HepG2 (cell line): ENCODE results near the gene AKNA. TPM values are rescaled to one million over a fixed set of nuclear protein-coding genes. Genes with fewer than 3 reads are reported as not detected.

Source experiments
- CCDC6 ChIP-seq: sonication (generic); formaldehyde crosslinking; IDR thresholded peaks from 2 replicates; pipeline ENCODE4 v1.8.1; 2022; ENCODE audit warnings: mild to moderate bottlenecking, missing genetic modification reagents, moderate library complexity
- ERF ChIP-seq: IDR thresholded peaks from 2 replicates; pipeline ENCODE4 v1.6.1; 2018; ENCODE audit warnings: missing biosample characterization, missing genetic modification reagents
- FLYWCH1 ChIP-seq: sonication (generic); formaldehyde crosslinking; IDR thresholded peaks from 2 replicates; pipeline ENCODE4 v1.8.1; 2023; ENCODE audit warnings: mild to moderate bottlenecking, missing genetic modification reagents
- HMGA1 ChIP-seq: sonication (generic); formaldehyde crosslinking; conservative IDR thresholded peaks from 2 replicates; pipeline ENCODE4 v1.4.0; 2020; ENCODE audit warnings: missing genetic modification reagents
- HNF4G ChIP-seq, 2 experiments: sonication (generic) in 1 of 2; formaldehyde crosslinking in 1 of 2; IDR thresholded peaks; 2 replicates each; pipeline versions ENCODE4 v1.4.0 to v1.6.1; 2011 to 2020; ENCODE audit warnings: borderline replicate concordance in 2 of 2, low read depth in 2 of 2, mild to moderate bottlenecking in 2 of 2, low read length in 1 of 2, missing genetic modification reagents in 1 of 2, moderate library complexity in 1 of 2
- KDM6A ChIP-seq: IDR thresholded peaks from 2 replicates; pipeline ENCODE4 v1.6.1; 2016; ENCODE audit warnings: low read depth
- MAF1 ChIP-seq: sonication (generic); formaldehyde crosslinking; IDR thresholded peaks from 2 replicates; pipeline ENCODE4 v1.5.0; 2020; ENCODE audit warnings: missing genetic modification reagents, borderline replicate concordance
- MAFF ChIP-seq: IDR thresholded peaks from 2 replicates; pipeline ENCODE4 v1.6.1; 2011; ENCODE audit warnings: low read depth, low read length, improper control_type of control experiment
- NPAS2 ChIP-seq: sonication (generic); formaldehyde crosslinking; IDR thresholded peaks from 2 replicates; pipeline ENCODE4 v1.8.0; 2022; ENCODE audit warnings: mild to moderate bottlenecking, missing genetic modification reagents, borderline replicate concordance
- RBM22 ChIP-seq: fragments of 200-400 bp; formaldehyde crosslinking; optimal IDR thresholded peaks from 2 replicates; pipeline ENCODE3; 2017; ENCODE audit warnings: mild to moderate bottlenecking, low read length, moderate library complexity
- ZNF230 ChIP-seq: sonication (generic); formaldehyde crosslinking; IDR thresholded peaks from 2 replicates; pipeline ENCODE4 v1.4.0; 2020; ENCODE audit warnings: mild to moderate bottlenecking, missing genetic modification reagents
- ZNF7 ChIP-seq: IDR thresholded peaks from 2 replicates; pipeline ENCODE4 v1.6.1; 2016; ENCODE audit warnings: missing biosample characterization, missing genetic modification reagents
- ZNF749 ChIP-seq: sonication (generic); formaldehyde crosslinking; IDR thresholded peaks from 2 replicates; pipeline ENCODE4 v1.8.0; 2022; ENCODE audit warnings: mild to moderate bottlenecking, missing genetic modification reagents, moderate library complexity, borderline replicate concordance
- ZNF850 ChIP-seq: sonication (generic); formaldehyde crosslinking; conservative IDR thresholded peaks from 2 replicates; pipeline ENCODE4 v1.9.0; 2021; ENCODE audit warnings: mild to moderate bottlenecking, missing genetic modification reagents
- polyA plus RNA-seq, 8 experiments: library from polyadenylated mRNA; depleted of rRNA in 3 of 8; stranded (reverse) in 7 of 8; unstranded in 1 of 8; fragments of >200 nt; fragmentation: Illumina TruSeq in 4 of 8; extraction: Trizol in 4 of 8; gene quantifications; 2 replicates each; pipeline versions ENCODE4 v1.2.1 to v1.2.3, GENCODE V29; 2011 to 2016; ENCODE audit warnings: low read depth in 4 of 8, missing spikeins in 1 of 8, mixed read lengths in 1 of 8; ENCODE audit not compliant: insufficient read depth in 1 of 8
- total RNA-seq, 5 experiments: library from RNA; depleted of rRNA; stranded (reverse); fragments of >200 nt; fragmentation: Illumina TruSeq; extraction: Trizol; gene quantifications; 2 replicates each; pipeline ENCODE4 v1.2.3, GENCODE V29; 2016; ENCODE audit warnings: low read depth in 1 of 5
- TF ChIP-seq, protein P1 (sequence below): IDR thresholded peaks from 2 replicates; pipeline ENCODE4 v1.6.1; 2016; ENCODE audit warnings: low read depth, control low read depth
- TF ChIP-seq, protein P2 (sequence below): fragments of 450-650 bp; IDR thresholded peaks from 2 replicates; pipeline ENCODE4 v1.6.1; 2017; ENCODE audit warnings: mild to moderate bottlenecking

AKNA gene
- total and polyA plus RNA-seq, 2 of the 13 experiments (the other 11 are each of a cell fraction or from before 2014, with no cell fraction given), result 3.0 to 3.1 TPM

GRCh38 chr9:114285166-114285867, 102.5 kb downstream of the AKNA start (continued):
- TF ChIP-seq CCDC6 (CRISPR knock-in tag) (no peak), MAFF (peak; percentile 89), NPAS2 (CRISPR knock-in tag) (no peak), KDM6A (CRISPR knock-in tag) (no peak), HNF4G (IDR thresholded peaks at IDR 0.05; ENCODE audit: borderline replicate concordance, low read depth, low read length) (no peak), HNF4G (CRISPR knock-in tag; IDR thresholded peaks at IDR 0.05; ENCODE audit: borderline replicate concordance, low read depth) (no peak), MAF1 (CRISPR knock-in tag) (no peak), RBM22 (peak; percentile 73), FLYWCH1 (CRISPR knock-in tag) (no peak), ZNF7 (no peak), HMGA1 (CRISPR knock-in tag) (no peak), ZNF749 (CRISPR knock-in tag) (no peak), ERF (CRISPR knock-in tag) (no peak), ZNF230 (CRISPR knock-in tag) (no peak), ZNF850 (CRISPR knock-in tag) (no peak)
- TF ChIP-seq, protein P1, sequence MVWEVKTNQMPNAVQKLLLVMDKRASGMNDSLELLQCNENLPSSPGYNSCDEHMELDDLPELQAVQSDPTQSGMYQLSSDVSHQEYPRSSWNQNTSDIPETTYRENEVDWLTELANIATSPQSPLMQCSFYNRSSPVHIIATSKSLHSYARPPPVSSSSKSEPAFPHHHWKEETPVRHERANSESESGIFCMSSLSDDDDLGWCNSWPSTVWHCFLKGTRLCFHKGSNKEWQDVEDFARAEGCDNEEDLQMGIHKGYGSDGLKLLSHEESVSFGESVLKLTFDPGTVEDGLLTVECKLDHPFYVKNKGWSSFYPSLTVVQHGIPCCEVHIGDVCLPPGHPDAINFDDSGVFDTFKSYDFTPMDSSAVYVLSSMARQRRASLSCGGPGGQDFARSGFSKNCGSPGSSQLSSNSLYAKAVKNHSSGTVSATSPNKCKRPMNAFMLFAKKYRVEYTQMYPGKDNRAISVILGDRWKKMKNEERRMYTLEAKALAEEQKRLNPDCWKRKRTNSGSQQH (CRISPR knock-in tag), result no peak
- TF ChIP-seq, protein P2, sequence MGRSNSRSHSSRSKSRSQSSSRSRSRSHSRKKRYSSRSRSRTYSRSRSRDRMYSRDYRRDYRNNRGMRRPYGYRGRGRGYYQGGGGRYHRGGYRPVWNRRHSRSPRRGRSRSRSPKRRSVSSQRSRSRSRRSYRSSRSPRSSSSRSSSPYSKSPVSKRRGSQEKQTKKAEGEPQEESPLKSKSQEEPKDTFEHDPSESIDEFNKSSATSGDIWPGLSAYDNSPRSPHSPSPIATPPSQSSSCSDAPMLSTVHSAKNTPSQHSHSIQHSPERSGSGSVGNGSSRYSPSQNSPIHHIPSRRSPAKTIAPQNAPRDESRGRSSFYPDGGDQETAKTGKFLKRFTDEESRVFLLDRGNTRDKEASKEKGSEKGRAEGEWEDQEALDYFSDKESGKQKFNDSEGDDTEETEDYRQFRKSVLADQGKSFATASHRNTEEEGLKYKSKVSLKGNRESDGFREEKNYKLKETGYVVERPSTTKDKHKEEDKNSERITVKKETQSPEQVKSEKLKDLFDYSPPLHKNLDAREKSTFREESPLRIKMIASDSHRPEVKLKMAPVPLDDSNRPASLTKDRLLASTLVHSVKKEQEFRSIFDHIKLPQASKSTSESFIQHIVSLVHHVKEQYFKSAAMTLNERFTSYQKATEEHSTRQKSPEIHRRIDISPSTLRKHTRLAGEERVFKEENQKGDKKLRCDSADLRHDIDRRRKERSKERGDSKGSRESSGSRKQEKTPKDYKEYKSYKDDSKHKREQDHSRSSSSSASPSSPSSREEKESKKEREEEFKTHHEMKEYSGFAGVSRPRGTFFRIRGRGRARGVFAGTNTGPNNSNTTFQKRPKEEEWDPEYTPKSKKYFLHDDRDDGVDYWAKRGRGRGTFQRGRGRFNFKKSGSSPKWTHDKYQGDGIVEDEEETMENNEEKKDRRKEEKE, result no peak
